Measurements from ENCODE around the gene TUBGCP6.

The TUBGCP6 gene

DNA sequence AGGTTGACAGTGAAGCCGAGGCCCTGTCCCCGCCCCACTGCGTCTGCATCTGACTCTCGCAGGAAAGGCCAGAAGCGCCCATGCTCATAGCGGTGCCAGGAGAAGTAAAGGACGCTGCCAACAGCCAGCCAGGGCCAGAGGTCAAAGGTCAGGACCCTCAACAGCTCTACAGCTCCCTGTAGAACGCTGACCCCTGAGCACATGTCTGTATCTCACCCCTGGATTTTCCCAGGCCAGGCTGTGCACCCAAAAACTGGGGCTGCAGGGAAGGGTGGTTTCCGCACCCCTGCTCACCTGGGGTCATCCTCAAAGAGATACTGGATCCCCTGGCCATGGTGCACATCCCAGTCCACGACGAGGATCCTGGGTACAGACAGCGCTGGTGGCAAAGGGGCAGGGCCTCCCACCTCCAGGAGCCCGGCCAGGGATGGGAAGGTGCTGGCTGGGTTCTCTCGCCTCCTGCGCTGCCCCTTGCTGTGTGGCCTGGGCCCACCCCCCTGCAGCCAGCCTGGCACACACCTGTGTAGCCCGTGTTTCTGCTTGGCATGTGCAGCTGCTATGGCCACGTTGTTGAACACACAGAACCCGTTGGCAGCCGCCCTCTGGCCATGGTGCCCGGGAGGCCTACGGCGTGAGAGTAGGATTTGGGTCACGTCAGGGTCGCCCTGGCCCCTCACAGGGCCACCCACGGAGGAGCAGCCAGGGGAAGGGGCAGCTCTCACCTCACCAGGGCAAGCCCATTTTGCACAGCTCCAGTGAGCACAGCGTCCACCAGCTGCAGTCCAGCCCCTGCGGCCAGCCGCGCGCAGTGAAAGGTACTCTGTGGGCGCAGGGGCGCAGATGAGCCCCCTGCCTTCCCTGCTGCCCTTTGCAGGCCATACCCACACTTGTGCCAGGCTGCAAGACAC is 4.8 kb upstream of the TUBGCP6 start:
- DNase-seq, result no peak

DNA sequence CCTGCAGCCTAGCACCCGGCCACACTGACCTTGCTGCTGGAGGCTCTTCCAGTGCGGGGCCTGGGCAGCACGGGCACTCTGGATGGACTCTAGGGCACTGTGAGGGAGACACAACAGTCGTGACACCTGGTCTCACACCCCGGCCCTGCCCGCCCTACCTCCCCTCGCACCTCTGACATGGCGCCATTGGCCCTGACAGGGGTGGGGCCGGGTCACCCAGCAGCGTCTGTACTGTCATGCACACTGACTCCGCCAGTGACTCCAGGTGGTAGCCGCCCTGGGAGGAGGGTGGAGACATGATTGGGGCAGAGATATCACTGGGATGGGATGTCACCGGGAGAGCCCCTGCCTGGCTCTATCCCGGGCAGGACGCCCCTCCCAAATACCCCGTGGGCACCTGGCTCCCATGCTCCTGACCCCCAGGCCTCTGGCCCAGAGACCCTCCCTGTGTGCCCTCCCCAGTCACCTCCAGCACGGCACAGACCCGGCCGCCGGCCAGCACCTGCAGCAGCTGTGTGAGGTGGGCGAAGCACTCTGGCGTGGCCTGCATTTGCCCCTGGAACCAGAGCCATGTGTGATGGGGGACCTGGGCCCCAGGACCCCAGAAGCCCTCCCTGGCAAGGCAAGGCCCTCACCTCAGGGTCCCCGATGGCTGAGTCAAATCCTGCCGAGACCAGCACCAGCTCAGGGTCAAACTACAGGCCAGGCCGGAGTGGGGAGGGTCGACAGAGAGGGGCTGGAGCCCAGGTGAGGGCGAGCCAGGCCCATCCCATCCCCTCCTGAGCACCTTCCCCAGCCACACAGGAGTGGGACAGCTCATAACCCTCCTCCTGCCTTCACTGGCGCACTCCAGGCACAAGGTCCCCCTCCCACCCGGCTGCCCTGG is 3.6 kb upstream of the TUBGCP6 start:
- no peak for DNase-seq

DNA sequence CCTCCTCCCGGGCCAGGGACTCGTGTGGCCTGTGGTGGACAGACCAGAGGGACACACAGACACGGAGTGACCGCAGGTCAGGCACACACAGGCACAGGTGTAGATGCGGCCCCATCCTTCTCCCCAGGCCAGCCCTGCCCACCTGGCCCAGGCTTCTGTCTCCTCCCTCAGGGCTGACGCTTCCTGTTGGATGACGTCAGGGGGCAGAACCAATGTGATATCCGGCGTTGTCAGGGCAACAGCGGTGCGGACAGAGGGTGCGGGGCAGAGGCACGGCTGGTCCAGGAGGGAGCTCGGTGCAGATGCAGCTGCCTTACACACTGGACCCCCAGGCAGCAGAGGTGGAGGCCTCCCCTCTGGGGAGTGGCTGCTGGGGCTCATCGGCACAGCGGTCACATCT is 2.9 kb upstream of the TUBGCP6 start:
- DNase-seq, result peak; percentile 54

DNA sequence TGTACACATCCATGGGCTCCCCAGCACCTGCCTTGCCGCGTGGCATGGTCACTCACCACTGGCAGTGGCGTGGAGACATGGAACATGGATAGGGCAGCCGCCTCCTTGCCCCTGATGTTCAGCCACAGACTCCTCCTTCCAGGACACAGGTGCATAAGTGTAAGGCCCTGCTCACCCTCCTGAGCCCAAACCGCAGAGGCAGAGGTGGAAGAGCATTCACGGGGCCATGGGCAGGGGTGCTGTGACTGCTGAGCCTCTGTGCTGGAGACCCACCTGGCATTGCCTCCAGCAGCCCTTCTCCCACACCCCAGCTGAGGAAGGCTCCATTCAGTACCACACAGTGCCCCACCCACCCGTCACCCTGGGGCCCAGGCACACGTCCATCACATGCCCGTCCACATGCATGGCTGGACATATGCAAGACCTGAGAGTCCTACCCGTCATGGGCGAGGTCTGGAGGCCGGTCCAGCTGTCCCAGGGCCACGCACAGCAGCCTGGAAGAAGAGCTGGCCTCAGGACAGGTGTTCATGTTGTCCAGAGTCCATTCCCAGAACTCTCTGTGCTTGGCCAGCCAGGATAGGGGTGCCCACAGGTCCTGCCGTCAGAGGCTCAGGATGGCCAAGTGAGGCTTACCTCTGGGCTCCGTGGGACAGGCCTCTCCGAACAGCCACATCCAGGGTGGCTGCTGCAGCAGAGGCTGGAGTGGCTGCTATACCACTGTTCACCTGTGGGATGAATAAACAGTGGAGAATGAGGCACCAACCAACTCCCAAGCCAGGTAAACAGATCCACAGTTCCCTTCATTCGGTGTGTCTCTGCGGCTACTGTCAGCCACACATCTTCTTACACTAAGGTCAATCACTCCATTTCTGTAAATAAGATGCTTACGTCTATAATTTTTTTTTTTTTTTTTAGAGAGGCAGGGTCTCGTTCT is 1.7 kb upstream of the TUBGCP6 start:
- no peak for DNase-seq

DNA sequence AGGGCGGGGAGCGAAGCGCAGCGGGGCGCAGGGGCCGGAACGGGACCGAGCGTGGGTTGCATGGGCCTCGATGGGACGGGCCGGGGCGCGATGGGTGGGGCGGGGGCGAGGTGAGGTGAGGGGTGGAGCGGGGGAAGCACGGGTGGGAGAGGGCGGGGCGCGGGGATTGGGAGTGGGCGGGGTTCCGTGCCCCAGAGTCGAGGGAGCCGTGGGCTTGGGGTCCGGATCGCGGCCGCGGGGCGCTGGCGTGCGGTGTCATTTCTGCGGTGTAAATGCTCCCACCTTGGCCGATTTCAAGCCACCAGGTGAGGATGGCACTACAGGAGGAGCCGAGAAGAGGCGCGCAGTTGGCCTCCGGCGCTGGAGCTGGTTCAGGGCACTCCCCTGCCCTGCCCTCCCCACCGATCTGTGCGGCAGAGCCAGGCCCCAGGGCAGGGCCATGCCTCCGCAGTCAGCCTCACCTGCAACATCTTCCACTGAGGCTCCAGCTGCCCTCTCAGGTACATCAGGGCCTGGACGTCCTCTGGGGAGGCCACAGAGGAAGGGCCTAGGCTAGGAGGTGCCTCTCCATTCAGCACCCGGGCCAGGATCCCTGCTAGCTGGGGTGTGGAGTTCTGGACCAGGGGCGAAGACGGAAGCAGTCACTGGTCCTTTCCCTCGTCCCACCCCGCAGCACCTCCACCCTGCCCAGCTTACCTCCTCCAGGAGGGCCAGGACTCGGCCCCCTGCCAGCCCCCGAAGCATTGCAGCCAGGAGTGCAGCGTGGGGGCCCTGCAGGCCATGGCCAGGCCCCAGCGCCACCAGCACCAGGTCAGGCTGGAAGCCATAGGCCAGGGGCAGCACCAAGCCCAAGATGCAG is 620 bp upstream of the TUBGCP6 start:
- DNase-seq, result peak; percentile 85

DNA sequence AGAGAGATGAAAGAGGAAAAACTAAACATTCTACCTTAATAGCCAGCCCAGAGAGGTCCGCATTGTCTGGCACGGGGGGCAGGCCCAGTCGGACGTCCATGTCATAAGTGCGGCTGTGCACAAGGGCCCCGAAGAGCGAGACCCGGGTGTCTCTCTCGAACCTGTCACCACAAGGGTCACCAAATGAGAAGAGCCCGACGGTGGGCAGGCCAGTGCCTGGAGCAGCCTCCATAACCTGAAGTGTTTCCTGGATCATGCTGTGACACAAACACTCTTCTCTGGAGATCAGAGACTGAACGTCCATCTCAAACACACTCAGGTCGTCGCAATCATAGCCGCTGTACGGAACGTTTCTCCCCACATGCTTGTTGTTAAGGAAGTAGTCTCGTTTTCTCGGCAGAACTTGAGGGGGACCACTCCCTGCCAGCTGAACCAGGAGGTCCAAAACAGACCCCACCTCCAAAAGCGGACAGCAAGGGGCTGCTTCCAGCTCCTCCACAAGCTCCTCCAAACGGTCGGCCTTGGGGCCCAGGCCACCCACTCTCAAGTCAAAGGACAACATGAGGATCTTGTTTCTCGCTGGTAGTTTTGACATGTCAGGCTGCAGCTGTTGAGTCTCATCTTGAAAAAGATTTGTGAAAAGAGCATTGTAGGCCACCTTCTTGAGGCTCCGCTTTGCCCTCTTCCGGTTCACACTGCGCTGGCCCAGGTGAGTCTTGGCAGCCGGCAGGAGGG is 971 bp downstream of the TUBGCP6 start:
- DNase-seq, result no peak

DNA sequence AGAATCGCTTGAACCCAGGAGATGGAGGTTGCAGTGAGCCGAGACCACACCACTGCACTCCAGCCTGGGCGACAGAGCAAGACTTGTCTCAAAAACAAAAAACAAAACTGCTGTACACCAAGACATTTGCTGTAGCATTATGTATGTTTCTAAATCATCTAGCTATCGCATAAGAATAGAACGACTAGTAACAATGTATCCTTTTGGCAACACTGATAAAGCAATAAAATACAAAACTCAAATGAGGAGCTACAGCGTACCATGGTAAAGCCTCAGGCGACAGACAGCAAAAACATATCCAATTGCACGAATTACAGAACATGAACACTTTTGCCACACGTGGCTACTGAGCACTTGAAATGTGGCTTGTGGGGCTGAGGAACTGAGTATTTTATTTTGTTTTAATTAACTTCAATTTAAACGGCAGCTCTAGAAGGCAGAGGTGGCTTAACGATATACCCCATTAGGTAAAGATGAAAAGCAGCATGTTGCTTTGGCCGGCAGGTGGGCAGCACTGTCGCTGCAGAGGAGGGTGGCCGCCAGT is 2.3 kb downstream of the TUBGCP6 start:
- DNase-seq, result no peak

DNA sequence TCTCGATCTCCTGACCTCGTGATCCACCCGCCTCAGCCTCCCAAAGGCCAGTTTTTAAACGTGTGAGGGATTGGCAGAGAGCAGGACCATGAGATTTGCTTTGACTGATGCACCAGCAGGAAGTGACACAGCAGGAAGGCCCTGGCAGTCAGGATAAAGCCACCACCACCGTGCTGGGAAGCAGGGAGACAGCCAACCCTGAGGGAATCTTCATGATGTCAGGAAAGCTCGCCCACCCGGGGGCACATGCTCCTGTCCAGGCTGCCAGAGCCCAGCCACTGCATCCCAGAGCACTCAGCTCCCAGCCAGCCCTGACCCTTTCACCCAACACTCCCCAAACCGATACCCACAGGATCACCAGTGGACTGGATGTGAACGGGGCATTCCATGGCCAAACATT is 6.1 kb downstream of the TUBGCP6 start:
- DNase-seq, result no peak

DNA sequence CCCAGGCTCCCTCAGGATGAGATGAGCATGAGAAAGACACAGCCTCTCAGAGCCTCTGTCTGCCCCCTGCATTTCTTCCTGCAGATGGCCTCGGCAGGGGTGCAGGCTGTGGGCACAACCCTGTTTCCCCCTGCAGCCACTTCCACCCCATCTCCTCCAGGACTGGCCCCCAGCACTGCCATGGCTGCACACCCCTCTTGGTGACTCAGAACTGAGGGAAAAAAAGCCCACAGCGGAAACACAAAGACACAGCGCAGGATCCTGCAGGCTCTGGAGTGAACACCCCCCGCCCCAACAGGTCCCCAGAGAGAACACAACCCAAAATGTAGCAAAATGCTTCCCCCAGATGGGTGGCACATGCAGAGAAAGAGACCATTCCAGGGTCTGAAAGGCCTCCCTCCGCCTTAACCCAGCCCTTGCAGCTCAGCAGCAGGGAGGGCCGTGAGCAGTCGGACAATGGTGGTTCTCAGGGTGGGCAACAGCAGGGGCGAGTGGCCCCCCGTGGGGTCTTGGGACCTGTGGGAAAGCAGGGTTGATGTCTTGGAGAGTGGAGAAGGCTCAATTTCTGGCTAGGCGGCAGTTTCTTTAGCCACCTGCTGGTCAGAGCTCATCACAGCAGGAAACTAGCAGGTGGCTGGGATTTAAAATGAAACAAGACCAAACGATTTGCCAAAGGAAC is 8.0 kb downstream of the TUBGCP6 start:
- DNase-seq, result no peak

DNA sequence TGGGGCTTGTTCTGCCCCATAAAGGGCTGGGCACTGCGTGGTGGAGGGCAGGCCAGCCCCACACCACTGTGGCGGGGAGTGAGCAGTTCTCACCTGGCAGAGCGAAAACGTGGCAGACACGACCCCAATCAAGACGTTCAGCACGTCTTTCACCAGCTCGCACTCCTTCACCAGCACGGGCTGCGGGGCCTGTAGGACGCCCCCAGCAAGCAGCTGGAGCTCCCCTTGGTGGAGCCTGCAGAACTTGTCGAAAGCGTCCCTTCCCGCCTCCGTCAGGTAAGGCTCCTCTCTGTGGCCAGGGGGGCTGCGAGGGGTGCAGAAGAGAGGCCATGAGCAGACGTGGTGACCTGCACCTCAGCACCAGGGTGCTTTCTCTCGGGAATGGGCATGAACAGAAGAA is 11.6 kb downstream of the TUBGCP6 start:
- DNase-seq, result no peak

DNA sequence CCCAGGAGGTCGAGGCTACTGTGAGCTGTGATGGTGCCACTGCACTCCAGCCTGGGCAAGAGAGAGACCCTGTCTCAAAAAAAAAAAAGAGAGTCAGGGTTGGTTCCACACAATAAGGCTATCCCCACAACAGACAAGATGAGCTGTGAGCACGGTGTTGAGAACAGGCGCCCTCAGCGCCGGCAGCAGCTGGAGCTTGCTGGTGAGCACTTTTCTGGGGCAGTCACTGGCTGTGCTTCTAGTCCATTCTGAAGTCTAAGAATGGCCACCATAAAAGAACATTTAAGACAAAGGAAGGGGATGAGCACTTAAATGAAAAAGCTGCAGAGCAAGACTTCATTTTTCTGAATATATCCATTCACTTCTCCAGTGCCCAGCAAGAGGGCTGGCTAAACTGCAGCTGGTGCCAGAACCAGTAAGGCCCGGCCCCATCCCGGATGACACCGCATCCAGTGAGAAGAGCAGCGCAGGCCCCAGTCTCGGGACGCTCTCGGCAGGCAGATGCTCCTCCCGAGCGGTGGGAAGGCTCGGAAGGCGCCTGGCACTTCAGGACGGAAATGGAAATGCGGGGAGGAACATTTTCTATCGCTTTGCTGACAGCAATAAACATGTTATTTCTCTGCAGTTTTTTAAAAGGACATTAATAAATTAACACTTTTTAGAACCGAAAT is 12.2 kb downstream of the TUBGCP6 start:
- no peak for DNase-seq

DNA sequence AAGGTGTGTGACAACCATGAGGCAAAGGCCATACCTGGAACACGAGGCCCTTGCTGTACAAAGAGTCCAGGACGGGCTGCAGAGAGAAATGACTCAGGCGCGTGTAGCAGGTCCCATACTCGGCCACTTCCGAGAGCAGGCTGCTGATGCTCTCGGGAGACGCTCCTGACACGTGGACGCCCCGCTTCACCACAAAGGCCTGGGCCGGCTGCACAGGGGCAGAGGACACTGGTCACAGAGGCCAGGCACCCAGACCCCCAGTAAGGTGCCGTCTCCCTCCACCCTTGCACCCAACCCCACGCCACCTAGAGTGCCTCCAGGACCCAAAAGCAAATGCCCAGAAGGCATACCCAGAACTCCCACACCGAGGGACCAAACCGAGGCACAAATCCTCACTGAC is 15.5 kb downstream of the TUBGCP6 start:
- no peak for DNase-seq

DNA sequence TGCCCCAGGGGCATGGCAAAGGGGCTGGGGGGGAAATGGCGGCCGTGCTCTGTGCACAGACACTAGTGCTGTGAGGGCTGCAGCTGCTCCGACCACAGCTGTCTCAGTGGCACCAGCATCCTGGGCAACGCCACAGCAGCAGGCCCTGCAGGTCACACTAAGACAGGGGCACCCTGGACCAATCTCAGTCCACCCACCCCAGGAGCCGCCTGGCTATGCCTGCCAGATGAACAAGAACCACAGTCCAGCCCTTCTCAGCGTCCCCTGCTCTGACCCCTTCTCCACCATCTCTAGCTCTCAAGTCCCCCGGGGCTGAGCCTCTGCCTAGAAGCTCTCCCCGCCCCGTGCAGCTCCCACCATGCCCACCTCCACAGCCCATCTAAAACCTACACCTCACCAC is 16.5 kb downstream of the TUBGCP6 start:
- DNase-seq, result no peak

DNA sequence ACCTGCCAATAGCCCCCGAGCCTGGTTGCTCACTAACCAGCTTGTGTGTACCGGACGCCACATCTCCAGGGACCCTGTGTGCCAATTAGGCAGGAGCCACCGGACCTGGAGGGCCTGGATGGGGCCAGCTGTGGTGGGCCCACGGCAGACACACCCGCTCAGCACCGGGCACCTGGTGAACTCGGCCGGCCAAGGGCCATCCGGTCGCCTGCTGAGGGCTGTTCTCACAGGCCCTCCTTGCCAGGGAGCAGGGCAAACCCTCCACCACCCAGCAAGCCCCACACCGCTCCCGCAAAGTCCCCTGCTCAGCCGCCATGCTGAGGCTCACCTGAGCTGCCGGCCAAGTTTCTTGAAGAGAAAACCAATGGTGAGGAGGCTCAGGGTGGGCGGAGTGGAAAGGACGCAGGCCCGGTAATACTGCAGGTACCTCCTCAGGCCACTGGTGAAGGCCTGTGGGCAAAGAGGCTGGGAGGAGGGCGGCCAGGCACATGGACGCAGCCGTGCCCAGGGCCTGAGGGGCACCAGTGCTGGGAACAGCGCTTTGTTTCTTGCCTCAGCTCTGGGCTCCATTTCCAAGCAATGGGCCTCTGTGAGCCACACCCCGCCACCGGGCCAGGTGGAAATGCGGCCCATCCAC is 17.1 kb downstream of the TUBGCP6 start:
- DNase-seq, result no peak

DNA sequence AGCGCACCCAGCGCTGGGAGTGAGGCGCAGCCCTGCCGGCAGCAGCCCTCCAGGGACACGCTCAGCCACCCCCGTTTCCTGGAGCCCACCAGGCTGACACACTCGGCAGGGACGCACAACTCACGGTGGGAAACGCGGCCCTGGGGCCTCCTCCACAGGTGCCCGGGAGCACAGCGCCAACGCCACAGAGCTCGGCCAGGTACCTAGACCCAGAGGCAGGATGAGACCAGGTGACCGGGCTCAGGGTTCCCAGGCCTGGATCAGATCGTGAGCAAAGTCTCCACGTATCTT is 18.0 kb downstream of the TUBGCP6 start:
- no peak for DNase-seq

DNA sequence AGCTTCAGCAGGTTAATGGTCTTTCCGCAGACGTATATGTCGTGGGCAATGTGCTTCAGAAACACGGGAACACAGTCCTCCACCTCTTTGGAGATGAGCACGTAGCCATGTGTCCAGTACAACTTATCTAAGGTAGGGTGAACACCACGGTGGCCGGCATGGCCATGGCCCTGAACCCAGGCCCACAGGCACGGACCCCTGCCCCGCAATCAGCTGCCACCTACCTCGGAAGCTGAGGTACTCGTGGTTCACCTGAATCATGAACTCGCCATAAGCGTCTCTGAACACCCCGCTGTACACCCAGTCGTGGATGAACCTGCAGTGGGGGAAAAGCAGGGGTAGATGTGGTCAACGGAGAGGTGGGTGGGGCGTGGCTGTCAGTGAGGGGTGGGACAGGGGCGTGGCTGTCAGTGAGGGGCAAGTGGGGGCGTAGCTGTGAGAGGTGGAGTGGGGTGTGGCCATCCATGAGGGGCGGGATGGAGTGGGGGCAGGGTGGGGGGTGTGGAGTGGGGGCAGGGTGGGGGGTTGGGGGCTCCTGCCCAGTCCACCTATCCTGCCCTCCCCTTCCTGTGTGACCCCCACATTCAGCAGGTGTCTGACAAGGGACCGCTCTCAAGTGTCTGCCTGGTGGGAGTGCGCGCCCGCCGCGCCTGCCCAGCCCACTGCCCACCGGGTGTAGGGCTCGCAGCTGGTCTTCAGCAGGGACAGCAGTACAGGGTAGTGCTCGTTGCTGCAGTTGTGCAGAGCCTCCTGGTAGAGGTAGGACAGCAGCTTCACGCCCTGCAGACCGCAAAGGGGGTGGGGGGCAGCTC is 18.6 kb downstream of the TUBGCP6 start:
- no peak for DNase-seq

DNA sequence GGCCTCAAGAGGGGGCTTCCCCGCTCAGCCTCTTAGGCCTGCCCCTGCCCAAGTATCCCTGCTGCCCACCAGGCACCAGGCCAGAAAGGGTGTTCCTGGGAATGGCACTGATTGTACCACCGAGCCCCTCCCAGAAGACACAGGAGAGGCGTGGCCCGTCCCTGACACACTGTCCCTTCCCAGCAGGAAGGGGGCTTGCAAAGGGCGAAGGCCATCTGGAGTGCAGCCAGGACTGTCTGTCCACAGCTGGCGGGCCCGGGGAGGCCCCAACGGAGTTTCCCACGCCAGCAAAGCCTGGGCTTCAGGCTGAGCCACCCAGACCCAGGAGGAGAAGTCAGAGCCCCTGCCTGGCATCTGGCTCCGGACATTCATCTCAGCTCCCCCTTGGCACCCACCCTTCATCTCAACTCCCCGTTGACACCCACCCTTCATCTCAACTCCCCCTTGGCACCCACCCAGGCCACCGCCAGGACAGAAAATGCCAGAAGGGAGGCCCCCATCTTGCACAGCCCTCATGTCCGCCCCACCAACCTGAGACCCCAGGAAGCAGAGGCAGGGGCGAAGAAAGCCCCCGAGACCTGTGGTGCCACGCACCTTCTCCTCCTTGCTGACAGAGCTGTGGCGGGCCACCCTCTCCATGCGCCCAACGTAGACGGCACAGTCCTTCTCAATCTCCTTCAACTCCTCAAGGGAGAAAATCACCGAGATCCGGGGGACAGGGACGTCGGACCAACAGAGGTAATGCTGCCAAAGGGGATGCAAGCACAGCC is 19.4 kb downstream of the TUBGCP6 start:
- DNase-seq, result no peak

DNA sequence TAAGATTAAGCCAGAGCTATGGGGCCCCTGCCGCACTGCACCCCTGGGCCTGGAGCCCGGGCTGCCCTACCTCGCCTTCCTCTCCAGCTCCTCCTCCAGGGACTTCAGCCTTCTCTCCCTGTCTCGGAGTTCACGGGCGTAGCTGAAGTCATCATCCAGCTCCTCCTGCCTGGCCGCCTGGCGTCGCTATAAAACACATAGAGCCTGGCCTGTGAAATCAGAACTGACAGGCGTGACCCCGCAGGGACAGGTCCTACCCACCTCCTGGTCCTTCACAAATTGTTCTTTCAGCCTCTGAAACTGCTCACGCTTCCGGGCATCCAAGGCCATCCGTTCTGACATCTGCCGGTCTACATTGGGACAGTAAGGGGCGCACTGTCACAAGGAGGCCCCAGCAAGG is 20.8 kb downstream of the TUBGCP6 start:
- no peak for DNase-seq

All from CD4-positive, alpha-beta T cell treated with Interleukin-6 for 4 hours (primary cell).